WTC11 (cell line): ENCODE data around the gene FOXP4.

Source experiments
- ATF1 ChIP-seq: sonication (generic); formaldehyde crosslinking; IDR thresholded peaks from 2 replicates; pipeline ENCODE4 v1.8.1; 2023; ENCODE audit warnings: mild to moderate bottlenecking, moderate library complexity, missing genetic modification reagents
- ATF2 ChIP-seq: sonication (generic); formaldehyde crosslinking; IDR thresholded peaks from 2 replicates; pipeline ENCODE4 v1.8.1; 2022; ENCODE audit warnings: low read depth, missing genetic modification reagents, borderline replicate concordance
- CTCF ChIP-seq: fragments of 200-600 bp; IDR thresholded peaks from 2 replicates; pipeline ENCODE4 v1.8.0; 2022; ENCODE audit warnings: antibody characterized with exemption
- E2F5 ChIP-seq: sonication (generic); formaldehyde crosslinking; IDR thresholded peaks from 2 replicates; pipeline ENCODE4 v1.8.1; 2022; ENCODE audit warnings: mild to moderate bottlenecking, moderate library complexity, missing genetic modification reagents
- NR2C2 ChIP-seq: sonication (generic); formaldehyde crosslinking; IDR thresholded peaks from 2 replicates; pipeline ENCODE4 v1.8.0; 2022; ENCODE audit warnings: mild to moderate bottlenecking, missing genetic modification reagents
- RELA ChIP-seq: sonication (generic); formaldehyde crosslinking; IDR thresholded peaks from 2 replicates; pipeline ENCODE4 v1.8.1; 2022; ENCODE audit warnings: missing genetic modification reagents, mild to moderate bottlenecking, borderline replicate concordance
- ZNF396 ChIP-seq: fragments of 250-450 bp; sonication (Bioruptor Pico); IDR thresholded peaks from 2 replicates; pipeline ENCODE4 v1.8.0; 2021; ENCODE audit warnings: mild to moderate bottlenecking, moderate library complexity, borderline replicate concordance

- no peak for TF ChIP-seq E2F5 (CRISPR knock-in tag)
- TF ChIP-seq ATF2 (CRISPR knock-in tag), result no peak
- no peak for TF ChIP-seq CTCF
- TF ChIP-seq ATF1 (CRISPR knock-in tag), result no peak
- no peak for TF ChIP-seq NR2C2
- TF ChIP-seq ZNF396, result no peak
- no peak for TF ChIP-seq RELA (CRISPR knock-in tag)
Measured at GRCh38 chr6:41596096-41596685, 50.0 kb downstream of the FOXP4 start.
